ENCODE results near the gene IFT81.
"Not testable (repeated sequence)": the region's sequence is repeated elsewhere in the genome, so short reads cannot be mapped to it uniquely, and the experiment has no call there.

Gene IFT81

GRCh38 chr12:110248096-110248447 is 123.9 kb downstream of the IFT81 start:
- DNase-seq: no peak

DNA sequence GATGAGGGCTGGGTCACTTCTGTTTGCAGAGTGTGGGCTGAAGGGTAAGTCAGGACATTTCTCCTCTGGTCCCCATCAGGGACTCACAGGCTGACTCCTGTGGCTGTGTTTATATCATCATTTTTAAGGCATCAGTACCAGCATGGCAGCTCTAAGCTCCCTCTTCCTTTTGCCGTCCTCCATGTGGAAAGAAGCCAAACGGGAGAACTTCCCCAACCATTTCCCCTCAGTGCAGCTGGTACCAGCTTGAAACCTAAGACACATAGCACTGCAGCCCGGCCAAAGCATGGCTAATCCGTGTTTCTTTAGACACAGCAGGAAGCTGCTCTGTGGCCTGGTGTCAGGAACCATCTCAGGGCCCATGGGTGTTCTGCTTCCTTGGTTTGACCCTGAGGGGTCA is 124.9 kb downstream of the IFT81 start:
- DNase-seq: no peak

DNA sequence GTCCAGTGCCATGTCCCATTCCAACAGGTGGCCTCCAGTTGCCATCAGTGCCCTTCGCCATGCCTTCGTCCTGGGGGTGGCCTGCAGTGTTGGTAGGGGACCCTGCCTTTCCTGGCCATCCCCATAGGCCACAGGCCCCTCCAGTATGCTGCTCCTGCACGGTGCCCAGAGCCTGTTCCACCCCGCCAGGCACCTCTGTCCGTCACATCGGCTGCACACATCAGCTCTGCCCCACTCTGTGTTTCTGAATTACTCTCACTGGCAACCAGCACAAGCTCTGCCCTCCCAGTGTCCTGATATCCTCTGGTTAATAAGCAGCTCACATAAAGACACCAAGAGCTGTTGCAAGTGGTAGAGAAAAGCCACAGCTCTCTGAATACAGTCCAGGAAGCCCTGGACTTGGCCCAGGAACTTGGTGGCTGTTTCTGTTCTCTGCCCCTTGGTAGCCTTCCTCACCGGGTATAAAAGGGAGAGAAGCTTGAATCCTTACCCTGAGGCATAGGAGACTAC is 125.6 kb downstream of the IFT81 start:
- DNase-seq: no peak

DNA sequence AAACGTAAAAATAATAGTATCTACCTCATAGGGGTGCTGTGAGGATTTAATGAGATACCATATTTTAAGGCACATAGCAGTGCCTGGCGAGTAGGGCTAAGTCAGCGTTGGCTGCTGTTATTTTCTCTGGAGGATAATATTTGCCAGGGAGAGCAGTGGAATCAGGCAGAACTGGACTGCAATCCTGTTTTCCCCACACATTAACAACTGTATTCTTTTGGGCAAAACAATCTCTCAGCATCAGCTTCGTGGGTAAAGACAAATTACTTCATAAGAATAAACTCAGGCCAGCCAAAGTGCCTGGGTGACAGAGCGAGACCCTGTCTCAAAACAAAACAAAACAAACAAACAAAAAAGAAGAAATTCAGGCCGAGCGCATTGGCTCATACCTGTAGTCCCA is 127.2 kb downstream of the IFT81 start:
- DNase-seq: no peak

- no peak for DNase-seq
These were observed 128.6 kb downstream of the IFT81 start for GRCh38 chr12:110252716-110253115.

DNA sequence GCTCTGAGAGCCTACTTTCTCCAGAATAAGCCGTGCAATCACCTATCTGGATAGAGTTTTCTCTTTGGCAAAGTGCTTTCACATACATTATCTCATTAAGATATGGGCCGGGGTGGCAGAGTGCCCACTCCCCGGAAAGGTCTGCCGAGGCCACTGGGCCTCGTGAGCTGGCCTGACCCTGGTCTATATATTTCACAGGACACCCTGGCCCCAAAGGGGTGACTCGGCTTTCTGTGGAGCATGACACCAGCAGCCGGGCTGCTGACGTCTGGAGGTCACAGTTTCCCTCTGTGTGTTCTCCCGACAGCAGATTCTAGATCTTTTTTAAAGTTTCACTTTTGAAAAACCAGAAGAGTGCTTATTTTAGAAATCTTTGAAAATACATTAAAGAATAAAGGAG is 129.0 kb downstream of the IFT81 start:
- DNase-seq: no peak

DNA sequence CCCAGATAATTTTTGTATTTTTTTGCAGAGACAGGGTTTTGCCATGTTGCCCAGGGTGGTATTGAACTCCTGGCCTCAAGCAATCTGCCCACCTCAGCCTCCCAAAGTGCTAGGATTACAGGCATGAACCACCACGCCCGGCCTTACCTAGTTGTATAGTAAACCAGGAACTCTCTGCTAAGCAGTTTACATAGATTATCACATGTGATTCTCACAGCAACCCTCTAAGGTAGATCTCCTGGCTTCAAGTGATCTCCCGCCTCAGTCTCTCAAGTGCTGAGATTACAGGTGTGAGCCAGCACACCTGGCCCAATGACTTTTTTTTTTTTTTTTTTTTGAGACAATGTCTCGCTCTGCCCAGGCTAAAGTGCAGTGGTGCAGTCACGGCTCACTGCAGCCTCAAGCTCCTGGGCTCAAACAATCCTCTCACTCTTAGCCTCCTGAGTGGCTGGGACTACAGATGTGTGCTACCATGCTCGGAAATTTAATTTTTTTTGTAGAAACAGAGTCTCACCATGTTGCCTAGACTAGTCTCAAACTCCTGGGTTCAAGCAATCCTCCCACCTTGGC is 130.9 kb downstream of the IFT81 start:
- DNase-seq: no peak

- DNase-seq: not testable (repeated sequence)
These were observed 131.8 kb downstream of the IFT81 start for GRCh38 chr12:110255890-110256456.

- no peak for DNase-seq
These were observed 132.7 kb downstream of the IFT81 start for GRCh38 chr12:110256780-110257431.

- DNase-seq: no peak
These were observed 134.3 kb downstream of the IFT81 start for GRCh38 chr12:110258466-110258865.

- no peak for DNase-seq
These were observed 138.6 kb downstream of the IFT81 start for GRCh38 chr12:110262442-110263388.

DNA sequence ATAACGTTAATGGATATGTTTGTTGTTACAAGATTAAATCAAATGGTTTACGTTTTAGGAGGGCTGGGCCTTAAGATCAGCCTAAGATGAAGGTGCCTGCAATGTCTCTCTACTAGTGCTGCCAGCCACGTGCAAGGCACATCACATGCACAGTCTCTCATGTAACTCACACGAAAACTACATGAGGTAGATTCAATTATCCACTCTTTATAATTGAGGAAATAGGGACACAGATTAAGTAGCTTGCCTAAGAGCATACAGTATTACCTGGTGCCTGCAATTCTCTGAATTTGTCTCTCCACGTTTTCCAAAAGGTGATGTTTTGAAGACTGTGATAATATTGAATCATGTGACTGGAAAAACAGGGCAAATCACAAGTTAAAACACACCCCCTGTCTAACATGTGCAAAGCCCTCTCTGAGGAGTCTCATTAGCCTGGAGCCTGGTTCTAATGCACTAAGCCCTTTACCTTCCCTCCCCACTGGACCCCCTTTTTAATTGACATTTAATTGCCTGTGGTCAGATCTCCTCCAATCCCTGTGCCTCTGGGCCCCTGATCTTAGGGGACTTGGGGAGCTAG is 142.3 kb downstream of the IFT81 start:
- no peak for DNase-seq

GRCh38 chr12:110266980-110267620 is 142.9 kb downstream of the IFT81 start:
- DNase-seq: peak; percentile 86
